HuH-7 (cell line): ENCODE results near the gene CNKSR3.
"Not testable (repeated sequence)": the region's sequence is repeated elsewhere in the genome, so short reads cannot be mapped to it uniquely, and the experiment has no call there.

Experiments
- DNase-seq: peaks from one replicate; pipeline ENCODE4 v3.0.0; 2011; ENCODE audit warnings: low spot score

Gene CNKSR3

DNA sequence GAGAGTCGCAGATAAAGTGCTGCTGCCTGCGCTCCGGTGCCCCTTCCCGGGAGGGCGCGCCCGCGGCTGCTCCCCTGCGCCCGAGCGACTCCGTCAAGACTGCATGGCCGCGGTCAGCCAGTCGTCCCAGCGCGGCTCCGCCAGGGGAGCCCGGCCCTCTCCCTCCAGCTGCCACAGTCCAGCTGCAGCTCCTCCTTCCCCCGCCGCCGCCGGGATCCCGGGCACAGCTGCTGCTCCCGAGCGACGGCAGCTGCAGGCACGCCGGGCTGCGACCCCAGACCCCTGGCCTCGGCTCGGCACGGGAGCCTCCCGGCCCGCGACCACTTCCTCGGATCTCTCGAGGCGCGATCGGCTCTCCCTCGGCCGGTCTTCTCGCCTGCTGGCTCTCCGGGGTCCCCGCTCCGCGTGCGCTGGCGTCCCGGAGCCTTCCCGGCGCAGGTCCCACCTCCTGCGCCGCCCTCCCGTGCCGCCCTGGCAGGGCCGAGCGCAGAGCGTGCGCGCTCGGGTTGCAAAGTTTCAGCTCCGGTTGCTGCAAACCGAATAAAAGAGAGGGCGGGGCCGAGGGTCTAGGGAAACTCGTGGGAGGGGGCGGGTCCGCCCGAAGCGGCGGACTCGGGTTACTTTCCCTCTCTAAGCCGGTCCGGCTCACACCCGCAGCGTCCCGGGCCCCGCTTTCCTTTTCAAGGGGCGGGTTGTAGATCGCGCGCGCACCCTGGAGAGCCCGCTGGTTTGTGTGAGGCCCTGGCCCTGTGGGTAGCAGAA, at the start of gene CNKSR3:
TSS of gene CNKSR3 (minus strand) at position 542 of the 762 bp plus-strand sequence. CDS start 571 bp downstream, outside the sequence.
- DNase-seq: peak; percentile 93

DNA sequence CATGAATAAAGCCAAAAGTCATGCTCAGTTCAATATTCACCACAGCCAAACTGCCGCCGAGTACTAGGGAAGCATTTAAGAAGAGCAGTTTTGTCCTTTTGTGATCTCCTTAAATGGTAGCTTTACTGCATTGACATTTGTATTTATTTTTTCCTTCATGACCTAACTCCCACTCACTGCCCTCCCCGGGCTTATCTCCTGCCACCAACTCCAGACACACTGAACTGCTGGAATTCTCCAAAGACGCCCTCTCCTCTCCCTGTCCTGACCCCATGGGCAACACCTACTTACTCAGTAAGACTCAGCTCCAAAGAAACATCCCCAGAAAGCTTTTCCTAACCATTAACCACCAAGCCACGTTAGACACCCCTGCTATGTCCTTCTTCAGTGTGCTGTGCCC, 48.5 kb upstream of the CNKSR3 start:
- no peak for DNase-seq

- no peak for DNase-seq
These were observed 48.0 kb upstream of the CNKSR3 start for GRCh38 chr6:154558513-154558912.

DNA sequence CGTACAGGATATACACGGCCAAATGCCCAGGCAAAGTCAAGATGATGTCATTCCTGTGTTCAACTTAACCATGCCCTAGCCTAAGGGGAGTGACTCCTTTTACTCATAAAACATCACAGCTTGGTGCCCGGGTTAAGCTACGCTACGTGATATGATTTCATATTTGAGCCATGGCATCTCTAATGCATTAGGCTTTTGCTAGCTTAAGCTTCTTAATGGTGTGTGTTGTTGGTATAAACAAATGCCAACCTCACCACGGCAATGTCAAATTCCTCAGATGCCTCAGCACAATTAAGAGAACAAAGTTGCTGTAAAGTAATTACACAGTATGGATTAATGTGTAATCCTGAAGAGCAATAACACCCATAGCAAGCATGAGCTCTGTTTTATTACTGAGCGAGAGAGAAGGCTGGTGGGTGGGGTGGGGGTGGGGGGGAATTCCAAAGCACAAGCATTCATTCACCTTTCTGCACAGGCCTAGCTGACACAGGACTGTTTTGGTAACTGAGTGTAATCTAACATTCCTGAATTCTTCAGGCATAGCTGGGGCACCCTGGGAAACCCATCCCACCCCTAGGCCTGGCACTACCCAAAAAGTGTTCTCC, 44.7 kb upstream of the CNKSR3 start:
- DNase-seq: peak; percentile 39

DNA sequence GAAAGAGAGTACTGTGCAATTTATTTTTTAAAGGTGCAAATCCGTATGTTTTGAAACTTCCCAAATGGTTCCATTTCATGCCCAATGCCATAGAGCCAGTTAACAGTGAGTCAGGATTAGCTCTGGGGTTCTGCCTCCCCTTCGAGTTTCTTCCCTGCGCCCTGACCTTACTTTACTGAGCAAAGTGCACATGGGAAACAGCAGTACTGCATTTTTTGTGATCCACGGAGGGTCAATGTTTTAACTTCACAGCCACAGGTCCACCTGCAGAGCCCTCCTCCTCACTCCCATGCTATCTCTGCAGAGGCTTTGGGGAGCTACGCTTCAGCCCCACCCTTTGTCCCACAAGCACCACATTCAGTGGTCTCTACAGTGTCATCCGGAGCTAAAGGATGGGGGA, 44.0 kb upstream of the CNKSR3 start:
- no peak for DNase-seq

DNA sequence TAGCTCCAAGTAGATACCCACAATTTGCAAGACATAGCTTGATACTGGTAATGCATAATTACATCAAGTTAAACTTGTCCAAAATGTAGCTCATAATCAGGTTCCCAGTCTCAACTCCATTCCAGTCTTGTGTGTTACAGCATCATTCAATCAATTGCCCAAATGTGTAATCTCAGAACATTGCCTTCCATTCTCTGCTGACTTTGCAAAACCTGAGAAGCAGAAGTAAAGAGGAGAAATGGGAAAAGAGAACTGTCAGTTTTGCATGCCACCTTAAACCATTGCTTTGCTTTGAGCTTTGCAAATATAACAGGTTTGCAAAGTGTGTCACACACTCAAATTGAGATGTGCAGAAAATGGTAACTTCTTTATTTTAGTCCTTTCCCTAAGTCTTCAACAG, 40.3 kb upstream of the CNKSR3 start:
- DNase-seq: no peak

DNA sequence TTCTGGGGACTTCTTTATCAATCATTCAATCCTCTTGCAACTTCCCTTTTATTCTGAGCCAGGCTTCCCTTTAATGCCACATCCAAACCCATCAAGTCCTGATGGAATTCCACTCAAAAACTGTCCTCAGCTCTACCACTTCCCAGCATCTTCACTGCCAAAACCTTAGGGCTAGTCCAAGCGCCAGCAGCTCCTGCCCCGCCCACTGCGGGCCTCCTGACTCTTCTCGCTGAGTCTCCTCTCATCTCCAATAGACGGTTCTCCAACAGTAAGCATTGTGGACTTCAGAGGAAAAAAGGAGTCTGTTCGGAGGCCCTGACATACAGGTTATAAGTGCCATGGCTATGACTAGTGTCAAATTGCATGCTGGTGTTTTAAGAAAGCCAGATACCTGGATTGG, 38.7 kb upstream of the CNKSR3 start:
- DNase-seq: no peak

- DNase-seq: peak; percentile 53
These were observed 37.8 kb upstream of the CNKSR3 start for GRCh38 chr6:154548130-154548830.

GRCh38 chr6:154543628-154544027, 33.1 kb upstream of the CNKSR3 start:
- no peak for DNase-seq

GRCh38 chr6:154542747-154543146, 32.3 kb upstream of the CNKSR3 start:
- DNase-seq: no peak

GRCh38 chr6:154541837-154542236, 31.4 kb upstream of the CNKSR3 start:
- DNase-seq: not testable (repeated sequence)

DNA sequence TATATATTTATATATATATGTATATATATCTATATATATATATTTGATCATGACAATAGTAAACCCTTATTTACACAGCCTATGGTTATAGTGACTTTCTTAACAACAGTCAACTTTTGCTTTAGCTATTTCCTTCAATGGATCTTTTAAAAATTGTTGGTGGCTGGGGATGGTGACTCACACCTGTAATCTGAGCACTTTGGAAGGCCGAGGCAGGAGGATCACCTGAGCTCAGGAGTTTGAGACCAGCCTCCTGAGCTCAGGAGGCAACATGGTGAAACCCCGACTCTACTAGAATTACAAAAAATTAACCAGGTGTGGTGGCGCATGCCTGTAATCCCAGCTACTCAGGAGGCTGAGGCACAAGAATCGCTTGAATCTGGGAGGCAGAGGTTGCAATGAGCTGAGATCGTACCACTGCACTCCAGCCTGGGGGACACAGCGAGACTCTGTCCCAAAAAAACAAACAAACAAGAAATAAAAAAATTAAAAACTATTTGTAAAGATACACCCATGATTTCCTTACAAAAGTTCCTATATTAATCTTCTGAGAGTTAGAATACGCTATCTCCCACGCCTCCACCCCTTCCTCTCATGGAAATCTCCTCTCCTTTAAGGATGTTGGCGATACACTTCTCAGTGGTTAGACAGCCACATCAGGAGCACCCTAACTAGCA, 29.2 kb upstream of the CNKSR3 start:
- no peak for DNase-seq

GRCh38 chr6:154538640-154539191, 28.2 kb upstream of the CNKSR3 start:
- DNase-seq: no peak

DNA sequence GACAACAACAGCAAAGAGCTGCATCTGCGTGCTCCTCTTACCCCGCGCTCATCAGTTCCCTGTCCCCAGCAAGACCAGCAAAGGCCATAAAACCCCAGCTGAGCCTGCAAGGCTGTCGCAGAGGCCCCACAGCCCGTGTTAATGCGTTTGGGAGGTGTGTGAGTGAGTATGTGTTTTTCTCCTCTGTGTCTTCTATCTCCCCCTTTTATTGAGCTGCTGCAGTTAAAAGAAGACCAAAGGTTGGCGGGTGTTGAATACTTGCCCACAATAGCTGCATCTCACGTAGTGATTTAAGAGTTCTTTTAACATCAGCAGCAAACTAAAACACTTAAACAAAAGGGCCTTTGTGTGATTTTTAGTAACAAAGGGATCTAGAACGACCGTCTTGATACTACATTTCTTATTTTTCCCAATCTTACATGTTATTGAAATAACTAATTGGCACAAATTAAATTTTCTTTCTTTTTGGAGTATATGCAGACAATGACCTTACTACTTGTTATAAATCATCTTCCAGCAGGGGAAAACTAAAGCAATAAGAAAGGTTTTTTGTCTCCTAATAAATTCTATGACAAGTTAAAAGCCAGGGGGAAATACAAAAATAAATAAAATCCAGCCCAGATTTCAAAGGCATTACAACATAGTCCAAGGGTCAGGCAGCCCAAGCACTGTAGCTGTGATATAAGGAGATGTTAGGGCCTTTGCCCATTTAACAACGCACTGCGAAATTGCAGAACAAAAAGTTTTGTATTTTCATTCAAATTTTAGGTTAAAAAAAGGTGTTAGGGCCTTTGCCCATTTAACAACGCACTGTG, 27.2 kb upstream of the CNKSR3 start:
- DNase-seq: peak; percentile 38

GRCh38 chr6:154536999-154537398, 26.5 kb upstream of the CNKSR3 start:
- DNase-seq: no peak

DNA sequence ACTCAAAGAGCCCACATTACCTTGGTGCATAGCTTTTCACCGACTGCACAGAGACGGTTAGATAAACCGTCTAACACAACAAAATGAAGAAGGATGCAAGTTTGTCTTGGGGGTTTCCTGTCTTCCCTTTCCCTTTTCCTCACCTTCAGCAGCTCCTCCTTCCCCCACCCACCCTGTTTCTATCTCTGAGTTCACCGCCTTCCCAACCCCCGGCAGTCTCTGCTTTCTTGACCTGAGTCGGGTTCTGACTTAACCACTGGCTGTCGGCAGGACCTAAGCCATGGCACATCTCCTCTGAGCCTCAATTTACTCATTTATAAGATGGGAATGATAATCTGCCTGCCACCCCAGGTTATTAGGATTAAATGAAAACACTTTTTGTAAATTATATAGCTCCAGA, 25.8 kb upstream of the CNKSR3 start:
- DNase-seq: no peak

- DNase-seq: no peak
These were observed 25.4 kb upstream of the CNKSR3 start for GRCh38 chr6:154535851-154536250.

DNA sequence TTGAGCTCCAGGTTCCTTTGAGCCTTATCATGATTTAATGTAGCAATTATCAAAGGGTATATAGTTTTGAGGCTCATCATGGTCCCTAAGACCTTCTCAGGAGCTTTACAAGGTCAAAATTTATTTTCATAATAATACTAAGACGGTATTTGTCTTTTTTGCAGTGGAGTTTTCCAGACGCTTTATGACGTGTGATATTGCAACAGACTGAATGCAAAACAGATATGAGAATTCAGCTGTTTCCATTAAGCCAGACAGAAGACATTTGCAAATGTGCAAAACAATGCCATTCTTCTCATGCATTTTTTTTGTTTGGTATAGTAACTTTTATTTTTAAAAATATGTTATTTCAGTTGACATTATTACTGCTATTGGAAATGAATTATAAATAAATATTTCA, 24.7 kb upstream of the CNKSR3 start:
- DNase-seq: no peak

- no peak for DNase-seq
These were observed 24.0 kb upstream of the CNKSR3 start for GRCh38 chr6:154534531-154534930.

DNA sequence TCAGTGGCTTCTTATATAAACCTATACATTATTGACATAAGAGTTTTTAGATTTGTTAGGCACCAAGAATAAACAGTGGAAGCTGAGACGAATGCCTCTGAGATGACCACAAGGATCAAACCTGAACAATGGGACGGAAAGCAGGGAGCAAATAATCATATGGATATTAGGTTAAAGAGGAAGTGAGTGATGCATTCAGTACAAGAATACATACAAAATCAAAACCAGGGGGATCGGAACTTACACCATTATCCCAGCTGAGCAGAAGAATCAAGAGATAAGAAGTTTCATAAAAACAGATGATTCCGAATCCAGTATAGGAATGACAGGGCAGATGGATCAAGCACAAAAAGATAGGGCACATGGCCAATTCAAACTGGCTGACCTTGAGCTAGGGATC, 21.9 kb upstream of the CNKSR3 start:
- DNase-seq: no peak

GRCh38 chr6:154529957-154530356, 19.5 kb upstream of the CNKSR3 start:
- no peak for DNase-seq
